ENCODE results near the gene ABLIM1.

GRCh38 chr10:114553436-114553835 is 104.6 kb downstream of the ABLIM1 start:
- no peak for TF ChIP-seq EZH2 (IDR thresholded peaks at IDR 0.05; ENCODE audit: insufficient read depth, low read length)
- no peak for TF ChIP-seq CTCF (IDR thresholded peaks at IDR 0.05; ENCODE audit: insufficient read depth, low read depth, low read length)
